IMR-90 (cell line): ENCODE results near the gene KIDINS220. TPM values are rescaled to one million over a fixed set of nuclear protein-coding genes. Genes with fewer than 3 reads are reported as not detected.

Experiments used
- ATAC-seq: fragments of 200-7000 bp; cut with Tn5 transposase; 2 replicates; pipeline ENCODE4 v1.9.1; 2020; ENCODE audit warnings: low read depth, mild to moderate bottlenecking, moderate library complexity
- BruUV-seq: library from RNA; stranded (reverse); fragments of 400-500 nt; replicated peaks from 2 replicates; lab custom pipeline; 2021; lab: Mats Ljungman, UMichigan
- CTCF ChIA-PET: fragments of 300-600 bp; formaldehyde crosslinking; extraction: SDS; loops from one replicate; lab custom pipeline; 2021; ENCODE audit warnings: antibody characterized with exemption; lab: Yijun Ruan, JAX
- POLR2A ChIA-PET: fragments of 300-600 bp; sonication (Branson Sonifier 250); formaldehyde crosslinking; loops from one replicate; lab custom pipeline; 2022; ENCODE audit warnings: antibody characterized with exemption; ENCODE audit not compliant: unreplicated experiment; lab: Charles Lee
- DNase-seq: peaks from one replicate; pipeline ENCODE4 v3.0.0; 2013
- H2AFZ ChIP-seq: replicated peaks from 2 replicates; pipeline ENCODE3; 2013; ENCODE audit warnings: low read length, mild to moderate bottlenecking; ENCODE audit not compliant: poor library complexity
- H2AK5ac ChIP-seq: 2 replicates; pipeline ENCODE4 v1.6.1; 2013; ENCODE audit warnings: low read depth, low read length, inconsistent platforms
- H2AK9ac ChIP-seq: replicated peaks from 2 replicates; pipeline ENCODE3; 2013; ENCODE audit warnings: mild to moderate bottlenecking, low read depth, low read length, moderate library complexity; ENCODE audit not compliant: poor library complexity
- H2BK120ac ChIP-seq: 2 replicates; pipeline ENCODE4 v1.6.1; 2013; ENCODE audit warnings: low read depth, low read length, inconsistent platforms
- H2BK15ac ChIP-seq: 3 replicates; pipeline ENCODE4 v1.6.1; 2013; ENCODE audit warnings: low read depth, low read length, inconsistent platforms
- H2BK20ac ChIP-seq: 2 replicates; pipeline ENCODE4 v1.6.1; 2013; ENCODE audit warnings: low read depth, mild to moderate bottlenecking, inconsistent platforms, low read length, moderate library complexity
- H2BK5ac ChIP-seq: 2 replicates; pipeline ENCODE4 v1.6.1; 2013; ENCODE audit warnings: mild to moderate bottlenecking, low read depth, low read length, inconsistent platforms; ENCODE audit not compliant: poor library complexity, severe bottlenecking
- H3K14ac ChIP-seq: replicated peaks from 2 replicates; pipeline ENCODE4 v1.6.1; 2013; ENCODE audit warnings: low read depth, low read length, inconsistent platforms
- H3K18ac ChIP-seq: 2 replicates; pipeline ENCODE4 v1.6.1; 2013; ENCODE audit warnings: low read depth, low read length, control low read depth
- H3K23ac ChIP-seq: 2 replicates; pipeline ENCODE4 v1.6.1; 2013; ENCODE audit warnings: low read depth, low read length, inconsistent platforms
- H3K27ac ChIP-seq: 2 replicates; pipeline ENCODE4 v1.5.1; 2013; ENCODE audit warnings: mild to moderate bottlenecking, control low read depth, low read length; ENCODE audit not compliant: insufficient read depth
- H3K27me3 ChIP-seq: 2 replicates; pipeline ENCODE4 v1.6.1; 2013; ENCODE audit warnings: low read length; ENCODE audit not compliant: control insufficient read depth, insufficient read depth
- H3K36me3 ChIP-seq: 2 replicates; pipeline ENCODE4 v1.6.1; 2013; ENCODE audit warnings: low read length, mixed read lengths; ENCODE audit not compliant: control insufficient read depth, insufficient read depth
- H3K4ac ChIP-seq: 2 replicates; pipeline ENCODE4 v1.6.1; 2013; ENCODE audit warnings: low read depth, low read length, inconsistent platforms
- H3K4me1 ChIP-seq: 2 replicates; pipeline ENCODE4 v1.6.1; 2013; ENCODE audit warnings: low read length, mixed read lengths; ENCODE audit not compliant: control insufficient read depth, insufficient read depth
- H3K4me2 ChIP-seq: 2 replicates; pipeline ENCODE4 v1.6.1; 2013; ENCODE audit warnings: low read depth, mild to moderate bottlenecking, control low read depth, low read length, moderate library complexity
- H3K4me3 ChIP-seq: 2 replicates; pipeline ENCODE4 v1.5.1; 2013; ENCODE audit warnings: low read depth, mild to moderate bottlenecking, control low read depth, low read length, moderate library complexity; ENCODE audit not compliant: insufficient read depth
- H3K56ac ChIP-seq: 2 replicates; pipeline ENCODE4 v1.6.1; 2013; ENCODE audit warnings: low read length, inconsistent platforms; ENCODE audit not compliant: insufficient read depth; ENCODE audit errors: extremely low read depth
- H3K79me1 ChIP-seq, 2 experiments: 2 replicates each; pipeline ENCODE4 v1.6.1; 2013; ENCODE audit warnings: low read length in 2 of 2, inconsistent platforms in 1 of 2, low read depth in 1 of 2
- H3K9ac ChIP-seq: 2 replicates; pipeline ENCODE4 v1.6.1; 2013; ENCODE audit warnings: low read depth, low read length, control low read depth
- H3K9me1 ChIP-seq: 2 replicates; pipeline ENCODE4 v1.6.1; 2013; ENCODE audit warnings: low read length, inconsistent platforms; ENCODE audit not compliant: insufficient read depth
- H3K9me3 ChIP-seq: 2 replicates; pipeline ENCODE4 v1.6.1; 2013; ENCODE audit warnings: low read length; ENCODE audit not compliant: control insufficient read depth, insufficient read depth
- H4K20me1 ChIP-seq: 2 replicates; pipeline ENCODE4 v1.6.1; 2013; ENCODE audit warnings: low read length, inconsistent platforms; ENCODE audit not compliant: insufficient read depth
- H4K5ac ChIP-seq: 2 replicates; pipeline ENCODE4 v1.6.1; 2013; ENCODE audit warnings: mild to moderate bottlenecking, low read depth, low read length, control low read depth
- H4K8ac ChIP-seq, 2 experiments: 2 replicates each; pipeline ENCODE4 v1.6.1; 2013; ENCODE audit warnings: low read depth in 2 of 2, low read length in 2 of 2, control low read depth in 1 of 2, inconsistent platforms in 1 of 2
- H4K91ac ChIP-seq: 2 replicates; pipeline ENCODE4 v1.6.1; 2013; ENCODE audit warnings: low read depth, low read length, inconsistent platforms; ENCODE audit not compliant: insufficient read depth
- BHLHE40 ChIP-seq: fragments of 150-350 bp; IDR thresholded peaks from 2 replicates; pipeline ENCODE4 v1.6.1; 2016; ENCODE audit warnings: mild to moderate bottlenecking, low read depth, low read length
- ELK1 ChIP-seq: fragments of 150-350 bp; IDR thresholded peaks from 2 replicates; pipeline ENCODE4 v1.6.1; 2016; ENCODE audit warnings: low read depth, mild to moderate bottlenecking, low read length, moderate library complexity, borderline replicate concordance
- FOS ChIP-seq: fragments of 150-350 bp; IDR thresholded peaks from 2 replicates; pipeline ENCODE4 v1.6.1; 2016; ENCODE audit warnings: low read depth, low read length
- MAFK ChIP-seq: IDR thresholded peaks from 2 replicates; pipeline ENCODE4 v1.6.1; 2012; ENCODE audit warnings: low read depth, low read length, improper control_type of control experiment
- MAZ ChIP-seq: IDR thresholded peaks from 2 replicates; pipeline ENCODE4 v1.6.1; 2012; ENCODE audit warnings: low read depth, mild to moderate bottlenecking, low read length, improper control_type of control experiment, moderate library complexity, borderline replicate concordance
- MXI1 ChIP-seq: IDR thresholded peaks from 2 replicates; pipeline ENCODE4 v1.6.1; 2012; ENCODE audit warnings: low read depth, mild to moderate bottlenecking, low read length, moderate library complexity, borderline replicate concordance
- NFE2L2 ChIP-seq: fragments of 150-350 bp; IDR thresholded peaks from 2 replicates; pipeline ENCODE4 v1.6.1; 2016; ENCODE audit warnings: low read depth, mild to moderate bottlenecking, low read length
- POLR2A ChIP-seq: IDR thresholded peaks from 2 replicates; pipeline ENCODE4 v1.6.1; 2012; ENCODE audit warnings: mild to moderate bottlenecking, low read depth, low read length
- RAD21 ChIP-seq: IDR thresholded peaks from 2 replicates; pipeline ENCODE4 v1.6.1; 2012; ENCODE audit warnings: low read length, improper control_type of control experiment
- RFX5 ChIP-seq: IDR thresholded peaks from 2 replicates; pipeline ENCODE4 v1.8.0; 2012; ENCODE audit warnings: low read depth, mild to moderate bottlenecking, low read length, moderate library complexity
- SMC3 ChIP-seq: fragments of 150-350 bp; IDR thresholded peaks from 2 replicates; pipeline ENCODE4 v1.6.1; 2016; ENCODE audit warnings: low read depth, mild to moderate bottlenecking, antibody characterized with exemption, low read length, moderate library complexity
- WGBS, 2 experiments: methylation state at CpG; one replicate each; pipeline versions ENCODE4 v1.1.5 to v1.1.7; 2013; ENCODE audit warnings: missing lambda C conversion rate in 2 of 2; ENCODE audit not compliant: insufficient read length in 1 of 2; ENCODE audit errors: extremely low coverage in 2 of 2; 5-methylcytosine and 5-hydroxymethylcytosine counted together
- dilution Hi-C: fragments of 300-500 bp; cut with HindIII; formaldehyde crosslinking; loops from one replicate; pipeline ENCODE4 v1.14.3; 2018; ENCODE audit warnings: low sequenced_read_pairs; ENCODE audit not compliant: unreplicated experiment
- in situ Hi-C: fragments of 300-500 bp; cut with MboI; formaldehyde crosslinking; loops from 3 replicates; pipeline ENCODE4 v1.14.3; 2019; ENCODE audit warnings: low sequenced_read_pairs, inconsistent platforms, mixed read lengths
- intact Hi-C: fragments of 100-400 bp; cut with micrococcal nuclease; formaldehyde crosslinking; loops from 2 replicates; pipeline ENCODE4 v1.10.0; 2022
- polyA plus RNA-seq, 3 experiments: library from polyadenylated mRNA; depleted of rRNA; stranded (reverse); fragments of >200 nt; gene quantifications; 2 replicates each; pipeline ENCODE4 v1.2.3, GENCODE V29; 2012; ENCODE audit warnings: low replicate concordance in 1 of 3
- total RNA-seq: library from RNA; depleted of rRNA; stranded (reverse); fragments of >200 nt; gene quantifications from 2 replicates; pipeline ENCODE4 v1.2.3, GENCODE V29; 2012
- TF ChIP-seq, protein P1 (sequence below): conservative IDR thresholded peaks from 2 replicates; pipeline ENCODE4 v1.5.1; 2012; ENCODE audit warnings: mild to moderate bottlenecking, low read depth, low read length, improper control_type of control experiment
- TF ChIP-seq, protein P2 (sequence below): fragments of 150-350 bp; IDR thresholded peaks from 2 replicates; pipeline ENCODE4 v1.6.1; 2017; ENCODE audit warnings: mild to moderate bottlenecking, antibody characterized with exemption, low read length, low read depth

KIDINS220 gene
- total and polyA plus RNA-seq, 2 of the 4 experiments (the other 2 are of a cell fraction), result 23.1 to 63.4 TPM

DNA sequence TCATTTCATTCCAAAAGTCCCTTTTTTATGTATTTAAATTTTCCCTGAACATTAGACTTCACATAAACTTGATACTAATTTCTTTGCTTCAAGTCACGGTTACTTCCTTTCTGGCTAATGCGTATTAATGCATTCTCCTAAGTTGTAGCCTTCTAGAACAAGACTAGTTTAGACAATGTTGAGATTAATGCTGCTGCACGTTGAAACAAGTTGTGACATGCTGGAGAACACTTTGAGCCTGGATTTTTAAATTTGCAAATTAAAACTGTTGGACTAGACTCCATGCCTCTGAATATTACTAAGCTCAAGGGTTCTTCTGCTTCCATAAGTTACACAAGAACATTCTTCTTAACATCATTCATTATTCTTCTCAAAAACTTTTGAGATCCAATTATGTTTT, 126.5 kb downstream of the KIDINS220 start:
- BruUV-seq, result no TSS peak
- Histone ChIP-seq H3K18ac (no peak overlapping the region), H2BK5ac (no peak overlapping the region), H2AK9ac (no peak overlapping the region), H2BK120ac (no peak overlapping the region), H3K4me3 (no peak overlapping the region), H4K20me1 (no peaks in the 10 kb centered on the region), H3K9ac (no peak overlapping the region), H4K5ac (no peak overlapping the region), H3K14ac (no peak overlapping the region), H3K9me3 (no peaks in the 10 kb centered on the region), H3K4me2 (no peak overlapping the region), H3K79me1 (no peaks in the 10 kb centered on the region), H4K91ac (no peak overlapping the region), H2BK20ac (no peak overlapping the region), H3K9me1 (no peaks in the 10 kb centered on the region), H2AFZ (no peak overlapping the region), H3K4me1 (no peaks in the 10 kb centered on the region), H3K56ac (no peak overlapping the region), H3K36me3 (no peaks in the 10 kb centered on the region), H4K8ac (no peak overlapping the region), H2BK15ac (no peak overlapping the region), H3K4ac (no peak overlapping the region), H3K27ac (no peak overlapping the region), H3K27me3 (peaks cover 5% of the 10 kb centered on the region), H3K23ac (no peak overlapping the region), H2AK5ac (no peak overlapping the region)
- POLR2A ChIA-PET, result no interaction called here
- no CpG with 5 or more reads among the region's 3 CpGs for WGBS, 2 experiments
- no peak for DNase-seq
- intact Hi-C loops, result no loop called here
- TF ChIP-seq, protein P1, sequence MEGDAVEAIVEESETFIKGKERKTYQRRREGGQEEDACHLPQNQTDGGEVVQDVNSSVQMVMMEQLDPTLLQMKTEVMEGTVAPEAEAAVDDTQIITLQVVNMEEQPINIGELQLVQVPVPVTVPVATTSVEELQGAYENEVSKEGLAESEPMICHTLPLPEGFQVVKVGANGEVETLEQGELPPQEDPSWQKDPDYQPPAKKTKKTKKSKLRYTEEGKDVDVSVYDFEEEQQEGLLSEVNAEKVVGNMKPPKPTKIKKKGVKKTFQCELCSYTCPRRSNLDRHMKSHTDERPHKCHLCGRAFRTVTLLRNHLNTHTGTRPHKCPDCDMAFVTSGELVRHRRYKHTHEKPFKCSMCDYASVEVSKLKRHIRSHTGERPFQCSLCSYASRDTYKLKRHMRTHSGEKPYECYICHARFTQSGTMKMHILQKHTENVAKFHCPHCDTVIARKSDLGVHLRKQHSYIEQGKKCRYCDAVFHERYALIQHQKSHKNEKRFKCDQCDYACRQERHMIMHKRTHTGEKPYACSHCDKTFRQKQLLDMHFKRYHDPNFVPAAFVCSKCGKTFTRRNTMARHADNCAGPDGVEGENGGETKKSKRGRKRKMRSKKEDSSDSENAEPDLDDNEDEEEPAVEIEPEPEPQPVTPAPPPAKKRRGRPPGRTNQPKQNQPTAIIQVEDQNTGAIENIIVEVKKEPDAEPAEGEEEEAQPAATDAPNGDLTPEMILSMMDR, result no peak
- TF ChIP-seq BHLHE40 (no peak), FOS (no peak), RFX5 (no peak), RAD21 (no peak), ELK1 (no peak), NFE2L2 (no peak), MXI1 (no peak), SMC3 (no peak), MAFK (no peak), MAZ (no peak), POLR2A (no peak)
- TF ChIP-seq, protein P2, sequence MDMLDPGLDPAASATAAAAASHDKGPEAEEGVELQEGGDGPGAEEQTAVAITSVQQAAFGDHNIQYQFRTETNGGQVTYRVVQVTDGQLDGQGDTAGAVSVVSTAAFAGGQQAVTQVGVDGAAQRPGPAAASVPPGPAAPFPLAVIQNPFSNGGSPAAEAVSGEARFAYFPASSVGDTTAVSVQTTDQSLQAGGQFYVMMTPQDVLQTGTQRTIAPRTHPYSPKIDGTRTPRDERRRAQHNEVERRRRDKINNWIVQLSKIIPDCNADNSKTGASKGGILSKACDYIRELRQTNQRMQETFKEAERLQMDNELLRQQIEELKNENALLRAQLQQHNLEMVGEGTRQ, result no peak
- ATAC-seq, result no peak
- in situ Hi-C loops, result no loop called here
- dilution Hi-C loops, result no loop called here
- CTCF ChIA-PET, result interaction anchor here (1.1 kb wide), 1 partner anchor 32 kb away, joined by 3 read pairs; no protein-coding TSS in a partner anchor
